GM12891 (cell line): ENCODE data around the gene THEMIS2.

Experiments used
- POLR2A ChIP-seq: IDR thresholded peaks from 2 replicates; pipeline ENCODE4 v1.6.1; 2011; ENCODE audit warnings: low read depth, low read length, control low read depth
- POLR2AphosphoS5 ChIP-seq: IDR thresholded peaks from 2 replicates; pipeline ENCODE4 v1.6.1; 2011; ENCODE audit warnings: low read depth, low read length, control low read depth
- POU2F2 ChIP-seq: IDR thresholded peaks from 2 replicates; pipeline ENCODE4 v1.6.1; 2011; ENCODE audit warnings: low read depth, mild to moderate bottlenecking, control low read depth, low read length, moderate library complexity
- SPI1 ChIP-seq: IDR thresholded peaks from 2 replicates; pipeline ENCODE4 v1.6.1; 2011; ENCODE audit warnings: low read depth, low read length, control low read depth
- TAF1 ChIP-seq: IDR thresholded peaks from 2 replicates; pipeline ENCODE4 v1.6.1; 2011; ENCODE audit warnings: low read depth, low read length, control low read depth

DNA sequence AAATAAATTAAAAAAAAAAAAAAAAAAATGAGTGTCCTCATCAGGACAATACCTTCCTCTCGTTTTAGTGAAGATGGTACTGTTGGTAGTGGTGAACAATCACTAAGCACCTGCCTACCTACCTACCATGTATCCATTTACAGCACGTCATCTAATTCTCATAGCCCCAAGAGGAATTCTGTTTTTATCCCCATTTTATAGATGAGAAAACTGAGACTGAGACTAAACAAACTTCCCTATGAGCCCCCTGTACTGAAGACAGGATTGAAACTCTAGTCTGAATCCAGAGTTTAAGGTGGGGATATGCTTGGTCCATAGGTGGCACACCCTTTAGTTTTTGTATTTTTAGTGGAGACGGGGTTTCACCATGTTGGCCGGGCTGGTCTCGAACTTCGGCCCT lies 17.3 kb upstream of the THEMIS2 start:
- no peak for TF ChIP-seq POLR2AphosphoS5
- no peak for TF ChIP-seq TAF1
- TF ChIP-seq POLR2A: no peak
- TF ChIP-seq POU2F2: no peak
- no peak for TF ChIP-seq SPI1
